ENCODE measurements around the gene PITPNC1. TPM values are rescaled to one million over a fixed set of nuclear protein-coding genes. Genes with fewer than 3 reads are reported as not detected.
"Not testable (repeated sequence)": the region's sequence is repeated elsewhere in the genome, so short reads cannot be mapped to it uniquely, and the experiment has no call there.

Gene PITPNC1
- total RNA-seq, 4 donors from 2014 or later, result 1.9 to 12.4 (median 5.2) TPM

GRCh38 chr17:67620636-67621035 lies 243.6 kb downstream of the PITPNC1 start:
- TF ChIP-seq CTCF (IDR thresholded peaks at IDR 0.05) (no peak), POLR2A (IDR thresholded peaks at IDR 0.05) (no peak)
- no peaks in the 10 kb centered on the region for H3K27me3 ChIP-seq
- no peak overlapping the region for H3K27ac ChIP-seq
- DNase-seq, result no peak
- no peaks in the 10 kb centered on the region for H3K36me3 ChIP-seq
- no peaks in the 10 kb centered on the region for H3K9me3 ChIP-seq
- H3K4me3 ChIP-seq, result no peak overlapping the region
- no peaks in the 10 kb centered on the region for H3K4me1 ChIP-seq

- Histone ChIP-seq H3K27ac (no peak overlapping the region), H3K27me3 (no peaks in the 10 kb centered on the region), H3K4me3 (no peak overlapping the region), H3K36me3 (no peaks in the 10 kb centered on the region), H3K9me3 (no peaks in the 10 kb centered on the region), H3K4me1 (no peaks in the 10 kb centered on the region)
- no peak for DNase-seq
- no peak for TF ChIP-seq CTCF (IDR thresholded peaks at IDR 0.05)
- TF ChIP-seq POLR2A (IDR thresholded peaks at IDR 0.05), result no peak
Observed at GRCh38 chr17:67623767-67624166, 246.7 kb downstream of the PITPNC1 start.

GRCh38 chr17:67624886-67625656 lies 248.0 kb downstream of the PITPNC1 start:
- Histone ChIP-seq H3K9me3 (no peaks in the 10 kb centered on the region), H3K4me3 (no peak overlapping the region), H3K4me1 (no peaks in the 10 kb centered on the region), H3K27ac (no peak overlapping the region), H3K27me3 (no peaks in the 10 kb centered on the region), H3K36me3 (no peaks in the 10 kb centered on the region)
- no peak for DNase-seq
- TF ChIP-seq POLR2A (IDR thresholded peaks at IDR 0.05), result no peak

- H3K36me3 ChIP-seq, result no peaks in the 10 kb centered on the region
- H3K4me1 ChIP-seq, result no peaks in the 10 kb centered on the region
- no peak for DNase-seq
- H3K9me3 ChIP-seq, result no peaks in the 10 kb centered on the region
- no peak overlapping the region for H3K27ac ChIP-seq
- no peaks in the 10 kb centered on the region for H3K27me3 ChIP-seq
- TF ChIP-seq POLR2A (IDR thresholded peaks at IDR 0.05) (no peak), CTCF (IDR thresholded peaks at IDR 0.05) (no peak)
- no peak overlapping the region for H3K4me3 ChIP-seq
Observed at GRCh38 chr17:67625971-67626370, 248.9 kb downstream of the PITPNC1 start.

GRCh38 chr17:67628580-67629013 lies 251.5 kb downstream of the PITPNC1 start:
- Histone ChIP-seq H3K9me3 (no peaks in the 10 kb centered on the region), H3K27ac (no peak overlapping the region), H3K36me3 (peaks cover 0 to 3% (median 0%) of the 10 kb centered on the region in 3 donors), H3K4me3 (no peak overlapping the region), H3K4me1 (no peaks in the 10 kb centered on the region), H3K27me3 (no peaks in the 10 kb centered on the region)
- no peak for TF ChIP-seq CTCF (IDR thresholded peaks at IDR 0.05)
- no peak for TF ChIP-seq POLR2A (IDR thresholded peaks at IDR 0.05)
- DNase-seq, result no peak

- no peak for DNase-seq
- no peak for TF ChIP-seq POLR2A (IDR thresholded peaks at IDR 0.05)
- peak in 3 of 6 experiments; percentile 5 to 31 (median 26) for TF ChIP-seq CTCF (IDR thresholded peaks at IDR 0.05)
- Histone ChIP-seq H3K36me3 (peaks cover 0 to 6% (median 0%) of the 10 kb centered on the region in 3 donors), H3K27ac (no peak overlapping the region), H3K4me3 (no peak overlapping the region), H3K4me1 (no peaks in the 10 kb centered on the region), H3K27me3 (no peaks in the 10 kb centered on the region), H3K9me3 (no peaks in the 10 kb centered on the region)
Observed at GRCh38 chr17:67629971-67630320, 252.9 kb downstream of the PITPNC1 start.

GRCh38 chr17:67630836-67631235 lies 253.8 kb downstream of the PITPNC1 start:
- H3K9me3 ChIP-seq, H3K4me3 ChIP-seq, H3K36me3 ChIP-seq, H3K27ac ChIP-seq, H3K27me3 ChIP-seq, H3K4me1 ChIP-seq, DNase-seq: not testable (repeated sequence)

Data from Peyer's patch (tissue), 4 donors.